NCI-H526 treated with DMSO at 0.1 percent for 48 hours (cell line): ENCODE measurements around the gene TUBB2B.
"Not testable (repeated sequence)": the region's sequence is repeated elsewhere in the genome, so short reads cannot be mapped to it uniquely, and the experiment has no call there.

Experiments
- DNase-seq: peaks from one replicate; lab custom pipeline; 2025; lab: John Stamatoyannopoulos, UW

Gene TUBB2B

DNA sequence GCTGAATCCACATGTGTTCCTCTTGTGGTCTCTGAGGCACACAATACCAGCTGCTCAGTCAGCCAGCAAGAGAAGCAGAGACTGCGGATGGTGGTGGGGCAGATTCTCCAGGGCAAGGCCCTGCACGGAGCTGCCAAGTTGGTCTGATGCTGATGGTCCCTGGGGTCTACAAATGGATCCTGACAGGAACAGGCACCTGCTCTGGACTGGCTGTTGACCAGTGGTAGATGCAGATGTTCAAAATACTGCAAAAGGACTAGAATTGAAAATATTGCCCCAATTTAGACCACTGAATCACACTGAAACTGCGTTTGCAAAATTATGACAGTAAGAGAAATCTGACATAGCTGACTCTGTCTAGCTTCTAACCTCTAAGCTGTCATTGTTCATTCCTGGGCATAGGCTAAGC, 40.5 kb downstream of the TUBB2B start:
- no peak for DNase-seq

DNA sequence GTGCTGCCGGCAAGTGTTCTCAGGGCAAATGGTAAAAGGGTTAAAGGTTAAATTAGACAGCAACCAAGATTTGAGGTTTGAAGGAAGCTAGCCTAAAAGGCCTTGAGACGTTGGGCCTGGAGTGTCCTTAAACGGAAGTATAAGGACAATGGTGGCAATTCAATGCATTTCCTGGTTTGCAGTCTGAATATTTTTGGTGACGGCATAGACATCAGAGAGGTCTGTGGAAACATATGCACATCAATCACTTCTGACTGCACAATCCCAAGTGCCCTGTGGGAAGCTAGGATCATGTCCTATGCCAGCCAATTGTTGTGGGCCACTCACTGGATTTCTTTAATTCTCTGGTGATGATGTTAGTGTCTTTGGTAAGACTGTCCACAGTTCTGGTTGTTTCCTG, 44.4 kb downstream of the TUBB2B start:
- DNase-seq = no peak

DNA sequence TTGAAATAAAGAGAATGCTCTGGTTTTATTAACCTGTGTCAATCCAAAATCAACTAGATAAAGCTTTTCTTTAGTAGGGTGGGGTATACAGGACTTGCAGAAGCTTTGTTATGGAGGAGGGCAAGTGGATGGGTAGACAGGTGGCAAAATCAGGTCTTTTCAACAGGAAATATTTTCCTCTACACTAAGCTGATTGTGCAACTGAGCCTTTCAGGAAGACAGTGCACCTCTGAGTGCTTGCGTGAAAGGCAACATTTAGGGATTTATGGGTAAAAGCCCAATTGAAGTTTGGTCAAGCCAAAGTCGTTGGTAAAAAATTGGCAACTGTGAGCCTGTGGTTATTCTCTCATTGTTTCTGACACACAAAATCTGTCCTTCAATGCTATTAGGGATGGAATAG, 46.3 kb downstream of the TUBB2B start:
- DNase-seq = no peak

DNA sequence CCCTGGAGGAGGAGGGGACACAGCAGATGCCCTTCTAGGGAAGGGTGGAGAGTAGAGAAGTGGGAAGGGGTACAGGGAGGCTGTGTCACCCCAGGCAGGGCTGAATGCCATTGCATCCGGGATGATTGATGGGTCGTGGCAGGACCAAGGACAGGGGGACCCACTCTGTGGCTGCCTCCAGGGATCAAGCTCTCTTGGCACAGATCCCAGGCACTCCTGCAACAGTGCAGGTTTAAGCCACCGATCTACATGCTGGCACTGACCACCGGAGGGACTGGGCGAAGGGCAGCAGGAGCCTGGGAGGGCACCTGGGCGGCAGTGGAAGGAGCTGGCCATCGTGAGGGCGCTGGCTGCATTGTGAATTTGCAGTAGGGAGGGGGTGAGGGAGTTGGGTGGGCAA, 47.5 kb downstream of the TUBB2B start:
- DNase-seq = not testable (repeated sequence)

DNA sequence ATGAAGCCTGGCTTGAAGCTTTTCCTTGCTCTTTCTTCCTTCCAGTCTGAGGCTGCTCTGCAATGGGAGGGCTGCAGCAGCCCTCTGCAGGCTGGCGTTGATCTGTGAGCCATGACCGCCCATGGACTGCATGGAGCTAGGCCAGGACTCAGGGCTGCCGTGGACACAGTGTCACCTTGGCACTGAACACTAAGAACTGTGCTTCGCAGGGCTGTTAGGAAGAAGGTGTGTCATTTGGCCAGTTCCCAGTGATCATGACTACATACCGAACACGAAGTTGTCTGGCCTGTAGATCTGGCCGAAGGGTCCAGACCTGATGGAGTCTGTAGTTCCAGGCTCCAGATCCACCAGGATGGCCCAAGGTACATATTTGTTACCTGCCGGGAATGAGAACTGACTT, 48.8 kb downstream of the TUBB2B start:
- DNase-seq = not testable (repeated sequence)

DNA sequence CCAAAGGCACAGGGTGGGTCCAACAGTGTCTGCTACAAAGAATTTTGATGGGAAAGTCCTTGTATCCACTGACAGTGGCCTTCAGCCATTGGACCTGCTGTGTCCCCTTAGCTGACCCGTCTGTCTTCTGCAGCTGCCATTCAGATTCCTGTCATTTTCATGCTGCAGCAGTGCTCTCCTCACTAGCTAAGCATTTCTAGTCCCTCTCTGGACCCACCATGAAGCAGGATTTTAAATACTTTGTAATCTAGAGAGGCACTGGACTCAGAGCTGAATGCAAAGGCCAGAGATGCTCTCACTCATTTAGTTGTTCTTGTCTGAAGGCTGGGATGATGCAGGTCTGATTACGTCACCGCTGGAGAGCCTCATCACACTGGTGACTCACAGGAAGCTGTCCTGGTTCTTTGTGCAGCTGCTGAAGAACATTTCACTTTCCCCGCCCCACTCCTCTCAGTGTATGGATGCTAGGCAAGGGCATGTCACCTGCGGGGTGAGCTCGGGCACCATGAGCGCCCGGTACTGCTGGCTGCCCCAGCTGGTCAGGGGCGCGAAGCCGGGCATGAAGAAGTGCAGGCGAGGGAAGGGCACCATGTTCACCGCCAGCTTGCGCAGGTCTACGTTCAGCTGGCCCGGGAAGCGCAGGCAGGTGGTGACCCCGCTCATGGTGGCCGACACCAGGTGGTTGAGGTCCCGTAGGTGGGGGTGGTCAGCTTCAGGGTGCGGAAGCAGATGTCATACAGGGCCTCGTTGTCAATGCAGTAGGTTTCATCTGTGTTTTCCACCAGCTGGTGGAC, 50.7 kb downstream of the TUBB2B start:
- no peak for DNase-seq

DNA sequence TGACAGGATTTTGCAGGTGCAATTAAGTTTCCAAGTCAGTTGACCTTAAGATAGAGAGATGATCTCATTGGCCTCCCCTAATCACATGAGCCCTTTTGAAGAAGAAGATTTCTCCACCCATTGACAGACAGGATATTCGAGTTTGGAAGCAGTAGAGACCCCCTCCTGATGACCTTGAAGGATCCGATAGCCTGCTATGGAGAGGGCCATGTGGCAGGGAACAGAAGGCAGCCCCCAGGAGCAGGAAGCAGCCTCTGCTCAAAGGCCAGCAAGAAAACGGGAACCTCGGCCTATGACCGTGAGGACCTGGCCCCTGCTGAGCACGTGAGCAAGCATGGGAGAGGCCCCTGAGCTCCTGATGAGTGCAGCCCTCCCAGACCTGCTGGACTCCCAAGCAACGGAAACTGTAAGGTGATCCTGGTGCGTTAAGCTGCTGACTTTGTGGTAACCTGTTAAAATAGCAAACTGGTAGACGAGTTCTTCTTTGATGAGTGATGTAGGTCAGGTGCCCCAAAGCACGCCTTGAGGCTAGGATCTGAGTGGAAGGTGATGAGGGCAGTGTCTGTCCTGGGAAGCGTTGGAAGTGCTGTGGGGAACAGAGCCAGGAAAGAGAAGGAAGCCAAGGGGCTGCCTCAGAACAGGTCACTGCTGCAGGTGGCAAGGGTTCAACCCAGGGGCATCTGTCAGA, 51.6 kb downstream of the TUBB2B start:
- no peak for DNase-seq
